DND-41 (cell line): ENCODE results near the gene ADARB2.

ENCODE experiments used
- ATAC-seq: fragments of 200-7000 bp; cut with Tn5 transposase; 3 replicates; pipeline ENCODE4 v1.9.1; 2021; ENCODE audit warnings: low read depth; ENCODE audit not compliant: insufficient read depth
- DNase-seq: peaks from one replicate; pipeline ENCODE4 v3.0.0-alpha.2; 2020
- H2AFZ ChIP-seq: 2 replicates; pipeline ENCODE4 v1.6.0; 2012; ENCODE audit warnings: low read depth, low read length
- H3K27ac ChIP-seq: 2 replicates; pipeline ENCODE4 v1.5.1; 2012; ENCODE audit warnings: low read length, inconsistent platforms
- H3K27me3 ChIP-seq: fragments of 200-600 bp; sonication (generic); 2 replicates; pipeline ENCODE4 v1.6.0; 2012; ENCODE audit warnings: low read length, mild to moderate bottlenecking, inconsistent platforms; ENCODE audit not compliant: insufficient read depth, poor library complexity
- H3K36me3 ChIP-seq: 2 replicates; pipeline ENCODE4 v1.5.1; 2012; ENCODE audit warnings: low read length, inconsistent platforms; ENCODE audit not compliant: insufficient read depth
- H3K4me1 ChIP-seq: 2 replicates; pipeline ENCODE4 v1.5.1; 2012; ENCODE audit warnings: mild to moderate bottlenecking, low read length; ENCODE audit not compliant: insufficient read depth
- H3K4me2 ChIP-seq: 2 replicates; pipeline ENCODE4 v1.6.0; 2012; ENCODE audit warnings: mild to moderate bottlenecking, moderate library complexity, low read length, inconsistent platforms; ENCODE audit not compliant: insufficient read depth
- H3K4me3 ChIP-seq, 2 experiments: fragments of 200-600 bp in 1 of 2; shearing (Covaris generic) in 1 of 2; 2 replicates each; pipeline ENCODE4 v1.5.1; 2012 to 2016; ENCODE audit warnings: inconsistent platforms in 2 of 2, low read length in 2 of 2, mild to moderate bottlenecking in 2 of 2, low read depth in 1 of 2, moderate library complexity in 1 of 2
- H3K79me2 ChIP-seq: 2 replicates; pipeline ENCODE4 v1.6.0; 2012; ENCODE audit warnings: low read length, inconsistent platforms; ENCODE audit not compliant: insufficient read depth
- H3K9ac ChIP-seq: 2 replicates; pipeline ENCODE4 v1.6.0; 2012; ENCODE audit warnings: low read depth, mild to moderate bottlenecking, inconsistent platforms, low read length, moderate library complexity
- H3K9me3 ChIP-seq: 2 replicates; pipeline ENCODE4 v1.5.1; 2012; ENCODE audit warnings: low read length, moderate library complexity, mild to moderate bottlenecking, inconsistent platforms; ENCODE audit not compliant: insufficient read depth, severe bottlenecking
- H4K20me1 ChIP-seq: 2 replicates; pipeline ENCODE4 v1.6.0; 2012; ENCODE audit warnings: low read length; ENCODE audit not compliant: insufficient read depth
- CTCF ChIP-seq: IDR thresholded peaks from 2 replicates; pipeline ENCODE4 v1.5.1; 2012; ENCODE audit warnings: borderline replicate concordance, low read length, moderate library complexity, mild to moderate bottlenecking; ENCODE audit not compliant: poor library complexity, severe bottlenecking; ENCODE audit errors: extremely low read depth
- EZH2 ChIP-seq: IDR thresholded peaks from 3 replicates; pipeline ENCODE4 v1.6.1; 2012; ENCODE audit warnings: borderline replicate concordance, low read depth, mild to moderate bottlenecking, moderate library complexity, low read length, inconsistent platforms; ENCODE audit not compliant: severe bottlenecking

The ADARB2 gene

GRCh38 chr10:1278306-1278705, 459.0 kb downstream of the ADARB2 start:
- Histone ChIP-seq H3K9me3 (no peaks in the 10 kb centered on the region), H3K36me3 (no peaks in the 10 kb centered on the region), H3K4me3 (no peak overlapping the region), H3K4me2 (no peak overlapping the region), H3K9ac (no peak overlapping the region), H3K79me2 (no peaks in the 10 kb centered on the region), H4K20me1 (no peaks in the 10 kb centered on the region), H3K27ac (no peak overlapping the region), H3K27me3 (no peaks in the 10 kb centered on the region), H3K4me1 (no peaks in the 10 kb centered on the region), H2AFZ (no peak overlapping the region)
- ATAC-seq (no peak), DNase-seq (no peak)
- no peak for TF ChIP-seq CTCF
- no peak for TF ChIP-seq EZH2

- Histone ChIP-seq H3K9ac (no peak overlapping the region), H3K4me1 (no peaks in the 10 kb centered on the region), H4K20me1 (no peaks in the 10 kb centered on the region), H3K27ac (no peak overlapping the region), H3K4me3 (no peak overlapping the region), H2AFZ (no peak overlapping the region), H3K9me3 (no peaks in the 10 kb centered on the region), H3K4me2 (no peak overlapping the region), H3K27me3 (no peaks in the 10 kb centered on the region), H3K79me2 (no peaks in the 10 kb centered on the region), H3K36me3 (no peaks in the 10 kb centered on the region)
- DNase-seq (no peak), ATAC-seq (no peak)
- no peak for TF ChIP-seq CTCF
- TF ChIP-seq EZH2, result no peak
Observed at GRCh38 chr10:1274701-1275544, 462.4 kb downstream of the ADARB2 start.

GRCh38 chr10:1274111-1274661, 463.1 kb downstream of the ADARB2 start:
- no peak overlapping the region for H3K9ac ChIP-seq
- no peaks in the 10 kb centered on the region for H3K4me1 ChIP-seq
- ATAC-seq (no peak), DNase-seq (no peak)
- no peak overlapping the region for H3K27ac ChIP-seq
- H4K20me1 ChIP-seq, result no peaks in the 10 kb centered on the region
- no peaks in the 10 kb centered on the region for H3K36me3 ChIP-seq
- no peak overlapping the region for H2AFZ ChIP-seq
- TF ChIP-seq CTCF, result no peak
- no peak for TF ChIP-seq EZH2
- H3K4me3 ChIP-seq, result no peak overlapping the region
- no peaks in the 10 kb centered on the region for H3K79me2 ChIP-seq
- H3K27me3 ChIP-seq, result no peaks in the 10 kb centered on the region
- no peak overlapping the region for H3K4me2 ChIP-seq
- no peaks in the 10 kb centered on the region for H3K9me3 ChIP-seq
